ENCODE measurements around the gene MYOC.
"Not testable (repeated sequence)": the region's sequence is repeated elsewhere in the genome, so short reads cannot be mapped to it uniquely, and the experiment has no call there.

Gene MYOC

DNA sequence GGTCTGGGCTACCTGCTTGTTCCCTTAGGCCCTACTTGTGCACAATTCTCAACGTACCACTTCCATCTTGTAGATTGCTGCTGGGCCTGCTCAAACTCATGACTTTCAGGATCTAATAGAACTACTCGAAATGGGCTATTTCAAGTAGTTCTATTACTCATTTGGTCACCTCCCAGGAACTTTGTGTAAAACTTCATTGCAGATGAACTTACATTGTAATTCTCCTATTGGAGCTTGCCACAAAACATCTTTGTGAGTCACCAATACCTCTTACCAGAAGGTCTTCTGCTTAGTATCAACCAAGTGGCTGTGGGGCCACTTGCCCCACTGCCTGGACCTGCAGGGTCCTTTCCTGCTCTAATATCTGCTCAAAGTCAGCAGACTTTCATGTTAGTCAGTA lies 41.2 kb downstream of the MYOC start:
- no peak overlapping the region for H3K4me3 ChIP-seq (ENCODE audit: control insufficient read depth, low read depth, low read length)
- TF ChIP-seq, protein P1, sequence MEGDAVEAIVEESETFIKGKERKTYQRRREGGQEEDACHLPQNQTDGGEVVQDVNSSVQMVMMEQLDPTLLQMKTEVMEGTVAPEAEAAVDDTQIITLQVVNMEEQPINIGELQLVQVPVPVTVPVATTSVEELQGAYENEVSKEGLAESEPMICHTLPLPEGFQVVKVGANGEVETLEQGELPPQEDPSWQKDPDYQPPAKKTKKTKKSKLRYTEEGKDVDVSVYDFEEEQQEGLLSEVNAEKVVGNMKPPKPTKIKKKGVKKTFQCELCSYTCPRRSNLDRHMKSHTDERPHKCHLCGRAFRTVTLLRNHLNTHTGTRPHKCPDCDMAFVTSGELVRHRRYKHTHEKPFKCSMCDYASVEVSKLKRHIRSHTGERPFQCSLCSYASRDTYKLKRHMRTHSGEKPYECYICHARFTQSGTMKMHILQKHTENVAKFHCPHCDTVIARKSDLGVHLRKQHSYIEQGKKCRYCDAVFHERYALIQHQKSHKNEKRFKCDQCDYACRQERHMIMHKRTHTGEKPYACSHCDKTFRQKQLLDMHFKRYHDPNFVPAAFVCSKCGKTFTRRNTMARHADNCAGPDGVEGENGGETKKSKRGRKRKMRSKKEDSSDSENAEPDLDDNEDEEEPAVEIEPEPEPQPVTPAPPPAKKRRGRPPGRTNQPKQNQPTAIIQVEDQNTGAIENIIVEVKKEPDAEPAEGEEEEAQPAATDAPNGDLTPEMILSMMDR (conservative IDR thresholded peaks at IDR 0.05; ENCODE audit: control insufficient read depth, insufficient read depth, low read depth, low read length) = no peak
- DNase-seq (ENCODE audit: low read depth) = peak; percentile 73

DNA sequence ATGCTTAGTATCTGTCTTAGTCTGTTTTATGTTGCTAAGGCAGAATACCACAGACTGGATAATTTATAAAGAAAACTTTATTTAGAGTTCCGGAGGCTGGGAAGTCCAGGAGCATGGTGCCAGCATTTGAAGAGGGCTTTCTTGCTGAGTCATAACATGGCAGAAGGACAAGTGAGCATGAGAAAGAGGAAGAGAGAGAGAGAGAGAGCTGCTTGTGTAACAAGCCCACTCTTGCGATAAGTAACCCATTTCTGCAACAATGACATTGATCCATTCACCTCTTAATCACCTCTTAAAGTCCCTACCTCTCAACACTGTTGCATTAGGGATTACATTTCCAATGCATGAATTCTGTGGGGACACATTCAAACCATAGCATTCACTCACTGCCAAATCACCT lies 42.1 kb downstream of the MYOC start:
- no peak overlapping the region for H3K4me3 ChIP-seq (ENCODE audit: control insufficient read depth, low read depth, low read length)
- TF ChIP-seq, protein P1 (conservative IDR thresholded peaks at IDR 0.05; ENCODE audit: control insufficient read depth, insufficient read depth, low read depth, low read length) = no peak
- peak; percentile 73 for DNase-seq (ENCODE audit: low read depth)

DNA sequence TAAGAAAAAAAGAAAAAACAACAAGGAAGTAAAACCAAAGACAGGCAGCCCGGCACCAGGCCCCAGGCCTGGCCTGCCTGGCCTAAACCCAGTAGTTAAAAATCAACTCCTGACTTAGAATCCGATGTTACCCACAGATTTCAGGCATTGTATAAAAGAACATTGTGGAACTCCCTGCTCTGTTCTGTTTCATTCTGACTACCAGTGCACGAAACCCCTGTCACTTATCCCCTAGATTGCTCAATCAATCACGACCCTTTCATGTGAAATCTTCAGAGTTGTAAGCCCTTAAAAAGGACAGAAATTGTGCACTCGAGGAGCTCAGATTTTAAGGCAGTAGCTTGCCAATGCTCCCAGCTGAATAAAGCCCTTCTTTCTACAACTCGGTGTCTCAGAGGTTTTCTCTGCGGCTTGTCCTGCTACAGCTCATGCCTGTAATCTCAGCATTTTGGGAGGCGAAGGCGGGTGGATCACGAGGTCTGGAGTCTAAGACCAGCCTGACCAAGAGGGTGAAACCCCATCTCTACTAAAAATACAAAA lies 46.0 kb downstream of the MYOC start:
- H3K4me3 ChIP-seq (ENCODE audit: control insufficient read depth, low read depth, low read length) = no peak overlapping the region
- DNase-seq (ENCODE audit: low read depth) = no peak
- TF ChIP-seq, protein P1 (conservative IDR thresholded peaks at IDR 0.05; ENCODE audit: control insufficient read depth, insufficient read depth, low read depth, low read length) = no peak

DNA sequence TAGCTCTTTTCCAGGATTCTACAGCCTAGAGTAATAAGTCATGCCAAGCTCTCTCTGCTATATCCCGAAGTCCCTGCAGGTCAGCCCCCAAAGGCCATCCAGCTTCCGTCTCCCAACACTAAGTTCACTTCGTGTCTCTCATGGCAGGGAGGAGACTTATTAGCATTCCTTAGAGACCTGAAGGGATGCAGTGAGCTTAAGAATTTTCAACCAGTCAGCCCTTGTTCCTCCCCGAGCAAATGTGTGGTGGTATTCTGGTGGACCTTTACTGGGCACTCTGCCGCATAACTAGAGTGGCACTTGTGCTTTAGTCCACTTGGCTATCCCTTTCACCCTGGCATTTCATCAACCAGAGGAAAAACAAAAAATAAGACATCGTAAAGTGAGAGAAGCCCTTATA lies 49.4 kb downstream of the MYOC start:
- not testable (repeated sequence) for DNase-seq (ENCODE audit: low read depth); H3K4me3 ChIP-seq (ENCODE audit: control insufficient read depth, low read depth, low read length)

DNA sequence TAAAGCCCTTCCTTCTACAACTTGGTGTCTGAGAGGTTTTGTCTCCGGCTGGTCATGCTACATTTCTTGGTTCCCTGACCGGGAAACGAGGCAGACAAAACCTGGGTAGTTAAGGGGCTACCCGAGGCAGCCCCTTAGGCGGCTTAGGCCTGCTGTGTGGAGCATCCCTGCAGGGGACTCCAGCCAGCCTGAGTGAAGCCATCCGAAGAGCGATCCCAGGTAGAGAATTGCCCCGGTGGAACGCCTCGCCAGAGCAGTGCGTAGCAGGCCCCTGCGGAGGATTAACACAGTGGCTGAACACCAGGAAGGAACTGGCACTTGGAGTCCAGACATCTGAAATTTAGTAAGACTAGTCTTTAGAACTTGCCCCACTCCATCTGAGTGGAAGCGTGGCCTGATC lies 51.6 kb downstream of the MYOC start:
- TF ChIP-seq, protein P1 (conservative IDR thresholded peaks at IDR 0.05; ENCODE audit: control insufficient read depth, insufficient read depth, low read depth, low read length) = no peak
- no peak for DNase-seq (ENCODE audit: low read depth)
- no peak overlapping the region for H3K4me3 ChIP-seq (ENCODE audit: control insufficient read depth, low read depth, low read length)

DNA sequence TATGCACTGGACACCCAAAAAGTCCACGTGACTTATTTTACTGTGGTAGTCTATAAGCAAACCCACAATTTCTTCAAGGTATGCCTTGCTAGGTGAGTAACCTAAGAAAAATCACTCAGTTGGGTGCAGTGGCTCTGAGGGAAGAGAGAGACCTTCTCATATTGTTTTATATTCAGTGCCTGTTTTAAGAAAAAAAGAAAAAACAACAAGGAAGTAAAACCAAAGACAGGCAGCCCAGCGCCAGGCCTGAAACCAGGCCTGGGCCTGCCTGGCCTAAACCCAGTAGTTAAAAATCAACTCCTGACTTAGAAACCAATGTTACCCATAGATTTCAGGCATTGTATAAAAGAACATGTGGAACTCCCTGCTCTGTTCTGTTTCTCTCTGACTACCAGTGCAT lies 52.2 kb downstream of the MYOC start:
- DNase-seq (ENCODE audit: low read depth) = not testable (repeated sequence)

DNA sequence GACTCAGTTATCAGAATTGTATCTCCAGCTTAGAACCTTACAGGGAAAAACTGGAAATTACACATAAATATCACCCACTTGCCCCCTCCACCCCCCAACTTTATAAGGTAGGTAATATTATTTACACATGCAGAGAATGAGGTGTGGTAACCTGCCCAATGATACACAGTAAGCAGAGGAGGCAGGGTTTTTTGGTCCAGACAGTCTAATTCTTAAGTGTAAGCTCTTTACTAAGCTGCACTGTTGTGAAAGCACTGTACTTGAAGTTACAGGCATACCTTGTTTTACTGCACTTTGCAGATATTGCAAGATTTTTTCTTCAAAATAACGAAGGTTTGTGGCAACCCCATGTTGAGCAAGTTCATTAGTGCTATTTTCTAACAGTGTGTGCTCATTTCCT lies 55.3 kb downstream of the MYOC start:
- no peak for DNase-seq (ENCODE audit: low read depth)
- TF ChIP-seq, protein P1 (conservative IDR thresholded peaks at IDR 0.05; ENCODE audit: control insufficient read depth, insufficient read depth, low read depth, low read length) = no peak
- H3K4me3 ChIP-seq (ENCODE audit: control insufficient read depth, low read depth, low read length) = no peak overlapping the region

More for the DNA sequence above, 52.2 kb downstream of the MYOC start:
- H3K4me3 ChIP-seq (ENCODE audit: control insufficient read depth, low read depth, low read length) = not testable (repeated sequence)

DNA sequence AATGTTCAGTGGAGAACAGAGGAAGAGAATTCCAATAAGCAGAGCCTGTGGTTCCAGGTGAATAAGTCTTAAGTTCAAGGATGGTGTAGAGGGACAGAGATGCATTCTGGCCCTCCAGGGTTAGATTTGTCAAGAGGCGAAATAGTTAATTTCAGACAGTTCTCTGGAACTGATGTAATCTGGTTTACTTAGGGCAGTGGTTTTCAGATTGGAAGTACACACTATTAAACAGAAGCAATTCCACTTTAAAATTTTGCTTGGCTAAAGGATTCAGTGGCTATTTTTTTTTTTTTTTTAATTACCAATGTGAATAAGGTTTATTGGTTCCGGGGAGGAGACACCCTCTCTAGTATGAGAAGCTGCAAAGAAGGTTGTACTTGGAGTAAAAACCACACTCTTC lies 55.8 kb downstream of the MYOC start:
- no peak for DNase-seq (ENCODE audit: low read depth)
- TF ChIP-seq, protein P1 (conservative IDR thresholded peaks at IDR 0.05; ENCODE audit: control insufficient read depth, insufficient read depth, low read depth, low read length) = no peak
- H3K4me3 ChIP-seq (ENCODE audit: control insufficient read depth, low read depth, low read length) = no peak overlapping the region

All from fibroblast of mammary gland (primary cell).